GM21723 (cell line): Measurements from ENCODE around the gene MRPL36.
"Not testable (repeated sequence)": the region's sequence is repeated elsewhere in the genome, so short reads cannot be mapped to it uniquely, and the experiment has no call there.

Source experiments
- ATAC-seq: cut with Tn5 transposase; IDR thresholded peaks from one replicate; pipeline ENCODE4 v1.9.1; 2021; ENCODE audit warnings: mild to moderate bottlenecking, moderate library complexity; ENCODE audit not compliant: unreplicated experiment

The MRPL36 gene

DNA sequence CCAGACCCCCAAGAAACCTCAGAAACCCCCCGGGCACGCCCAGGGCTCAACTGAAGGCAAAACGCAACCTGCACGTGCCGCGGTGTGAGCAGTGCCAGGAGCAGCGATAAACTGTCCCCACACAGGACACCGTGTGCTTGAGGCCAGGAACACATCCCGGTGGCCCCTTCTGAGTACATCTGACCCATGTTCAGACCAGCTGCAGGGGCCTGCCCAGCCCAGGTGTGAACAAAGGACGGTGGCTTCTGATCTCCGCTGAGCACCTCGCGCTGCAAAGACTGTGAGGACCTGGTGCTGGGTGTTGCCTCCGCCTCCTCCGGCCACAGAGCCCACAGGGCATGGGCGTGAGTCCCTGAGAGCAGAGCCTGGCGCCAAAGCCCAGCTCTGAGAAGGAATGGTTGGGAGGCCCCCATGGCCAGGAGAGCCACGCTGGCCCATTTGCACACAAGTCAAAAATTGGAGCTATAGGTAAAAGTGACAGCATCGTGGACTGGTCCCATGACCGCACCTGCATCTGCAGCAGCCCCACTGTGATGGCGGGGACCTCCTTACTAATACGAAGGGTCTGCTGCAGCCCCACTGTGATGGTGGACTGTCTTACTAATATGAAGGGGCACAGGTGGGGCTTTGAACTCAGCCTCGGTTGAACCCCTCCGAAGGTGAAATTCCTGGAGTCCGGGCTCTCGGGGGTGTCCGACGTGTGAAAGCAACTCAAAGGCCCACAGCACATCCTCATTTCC lies 33.0 kb upstream of the MRPL36 start:
- no peak for ATAC-seq

DNA sequence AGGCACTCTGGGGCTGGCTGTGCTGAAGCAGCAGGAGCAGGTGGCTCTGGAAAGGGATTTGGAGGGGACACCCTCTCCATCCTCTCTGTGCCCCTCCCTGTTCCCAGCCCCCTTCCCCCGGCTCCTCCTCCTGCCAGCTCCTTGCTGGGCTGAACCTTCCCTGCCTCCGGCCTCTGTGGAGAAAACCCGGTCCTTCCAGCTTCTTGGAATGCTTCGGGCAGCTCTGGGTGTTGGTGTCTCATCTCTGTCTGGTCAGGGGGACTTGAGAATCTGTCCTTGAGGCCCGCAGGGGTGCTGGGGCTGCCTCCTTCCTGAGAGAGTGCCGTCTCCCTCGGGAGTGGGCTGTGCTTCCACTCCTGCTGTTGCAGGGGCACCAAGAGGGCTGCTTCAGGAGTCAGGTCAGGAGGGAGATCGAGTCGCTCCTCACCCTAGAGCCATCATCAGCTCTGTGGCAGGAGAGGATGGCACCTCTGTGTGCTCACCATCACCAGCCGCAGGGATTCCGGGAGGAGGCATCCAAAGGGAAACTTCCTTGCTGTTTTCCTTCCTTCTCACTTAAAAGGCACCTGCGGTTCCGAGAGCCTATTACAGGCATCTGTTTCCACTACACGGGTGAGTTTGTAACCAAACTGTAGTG lies 32.2 kb upstream of the MRPL36 start:
- ATAC-seq: no peak

DNA sequence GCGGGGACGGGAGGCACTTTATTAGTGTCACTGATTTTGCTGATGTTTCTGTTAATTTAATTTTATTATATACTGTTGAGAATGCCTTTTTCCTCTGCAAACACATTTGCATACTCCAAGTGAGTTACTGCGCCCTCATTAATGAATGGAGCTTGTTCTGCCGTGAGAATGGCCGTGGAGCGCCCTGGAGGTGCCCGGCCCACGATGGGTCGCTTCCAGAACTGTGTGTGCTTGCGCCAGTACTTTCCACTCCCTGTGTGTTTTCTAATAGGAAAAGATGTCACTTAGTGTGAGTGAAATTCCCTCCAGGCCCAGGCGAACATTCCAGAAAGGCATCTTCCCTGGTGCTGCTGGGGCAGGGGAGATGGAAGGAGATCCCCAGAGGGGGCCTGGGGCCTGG lies 31.6 kb upstream of the MRPL36 start:
- ATAC-seq: no peak

DNA sequence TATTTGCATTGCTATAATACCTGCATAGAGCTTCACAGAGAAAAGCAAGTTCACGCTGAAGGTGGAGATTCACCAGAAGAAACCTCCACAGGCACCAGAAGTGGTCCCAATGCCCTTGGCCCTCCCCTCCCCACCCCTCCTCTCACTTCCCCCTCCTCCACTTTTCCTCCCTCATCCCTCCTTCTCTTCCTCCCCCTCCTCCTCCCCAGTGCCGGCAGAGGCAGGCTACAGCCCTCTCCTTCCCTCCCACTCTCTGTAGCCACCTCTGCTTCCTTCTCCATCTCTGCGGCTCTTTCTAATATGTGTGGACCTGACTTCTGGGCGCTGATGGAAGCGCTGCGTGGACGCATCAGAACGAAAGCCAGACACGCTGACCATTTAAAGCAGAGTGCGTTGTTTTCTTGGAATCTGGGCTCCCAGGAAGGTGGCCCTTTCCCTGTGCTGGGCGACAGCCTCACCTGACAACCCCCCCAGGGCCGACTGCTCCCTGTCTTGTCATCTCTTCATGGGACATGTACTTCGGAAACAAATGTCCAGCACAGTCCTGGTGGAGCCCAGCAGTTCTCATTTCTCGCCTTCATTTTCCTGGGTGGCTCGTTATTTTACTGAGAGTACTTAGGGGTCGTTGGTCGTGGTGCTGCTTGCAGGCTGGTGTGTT lies 31.1 kb upstream of the MRPL36 start:
- ATAC-seq: no peak

DNA sequence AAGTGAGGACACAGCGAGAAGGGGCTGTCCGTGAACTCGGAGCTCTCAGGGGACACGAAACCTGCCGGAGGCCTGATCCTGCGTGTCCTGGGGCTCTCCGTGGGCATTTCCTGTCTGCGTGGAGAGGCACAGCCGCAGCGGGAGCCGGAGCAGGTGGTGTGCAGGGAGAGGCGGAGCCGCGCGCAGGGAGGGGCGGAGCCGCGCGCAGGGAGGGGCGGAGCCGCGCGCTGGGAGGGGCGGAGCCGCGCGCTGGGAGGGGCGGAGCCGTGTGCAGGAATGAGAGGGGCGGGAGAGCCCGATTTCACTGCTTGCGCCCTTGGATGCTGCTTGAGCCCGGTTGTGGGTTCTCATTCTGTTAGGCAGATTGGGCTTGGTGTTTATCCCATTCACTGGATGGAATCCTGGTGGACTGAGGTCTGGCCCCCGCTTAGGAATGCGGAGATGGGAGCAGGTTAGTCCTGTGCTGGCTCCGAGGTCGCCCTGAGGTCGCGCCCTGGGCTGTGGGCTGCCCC lies 28.3 kb upstream of the MRPL36 start:
- peak; percentile 78 for ATAC-seq

DNA sequence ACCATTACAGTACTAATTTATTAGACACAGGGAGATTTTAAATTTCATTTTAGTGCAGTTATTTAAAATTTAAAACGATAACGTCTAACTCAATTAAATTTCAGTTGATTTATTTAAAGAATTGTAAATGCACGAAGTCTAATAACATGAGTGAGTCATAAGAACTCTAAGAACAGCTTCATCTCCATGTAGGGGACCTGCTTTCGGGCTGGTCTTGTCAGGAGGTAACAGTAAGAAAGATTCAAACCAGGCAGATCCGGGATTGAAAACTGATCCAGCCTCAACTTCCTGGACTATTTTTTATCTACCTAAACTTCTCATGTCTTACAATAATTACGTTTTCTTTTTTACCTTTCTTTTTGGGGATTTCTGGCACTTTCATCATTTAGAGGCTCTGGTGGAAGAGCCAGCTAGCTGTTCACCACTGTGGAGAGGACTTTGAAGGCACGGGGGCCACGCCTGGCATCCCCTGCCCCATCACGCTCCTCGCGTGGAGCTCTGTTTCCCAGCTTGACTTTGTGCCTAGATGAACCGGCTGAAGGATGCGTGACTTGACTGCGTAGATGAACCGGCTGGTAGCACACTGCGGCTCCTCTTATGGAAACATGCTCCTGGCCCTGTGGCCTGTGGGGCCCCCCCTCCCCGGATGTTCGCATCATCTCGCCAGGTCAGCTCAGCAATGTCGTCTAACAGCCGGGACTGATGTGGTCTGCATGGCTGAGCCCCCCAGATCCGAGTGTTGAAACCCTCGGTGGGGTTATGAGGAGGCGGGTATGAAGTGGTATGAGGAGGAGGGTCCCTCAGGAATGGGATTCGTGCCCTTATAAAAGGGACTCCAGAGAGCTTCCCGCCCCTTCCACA lies 27.6 kb upstream of the MRPL36 start:
- no peak for ATAC-seq

DNA sequence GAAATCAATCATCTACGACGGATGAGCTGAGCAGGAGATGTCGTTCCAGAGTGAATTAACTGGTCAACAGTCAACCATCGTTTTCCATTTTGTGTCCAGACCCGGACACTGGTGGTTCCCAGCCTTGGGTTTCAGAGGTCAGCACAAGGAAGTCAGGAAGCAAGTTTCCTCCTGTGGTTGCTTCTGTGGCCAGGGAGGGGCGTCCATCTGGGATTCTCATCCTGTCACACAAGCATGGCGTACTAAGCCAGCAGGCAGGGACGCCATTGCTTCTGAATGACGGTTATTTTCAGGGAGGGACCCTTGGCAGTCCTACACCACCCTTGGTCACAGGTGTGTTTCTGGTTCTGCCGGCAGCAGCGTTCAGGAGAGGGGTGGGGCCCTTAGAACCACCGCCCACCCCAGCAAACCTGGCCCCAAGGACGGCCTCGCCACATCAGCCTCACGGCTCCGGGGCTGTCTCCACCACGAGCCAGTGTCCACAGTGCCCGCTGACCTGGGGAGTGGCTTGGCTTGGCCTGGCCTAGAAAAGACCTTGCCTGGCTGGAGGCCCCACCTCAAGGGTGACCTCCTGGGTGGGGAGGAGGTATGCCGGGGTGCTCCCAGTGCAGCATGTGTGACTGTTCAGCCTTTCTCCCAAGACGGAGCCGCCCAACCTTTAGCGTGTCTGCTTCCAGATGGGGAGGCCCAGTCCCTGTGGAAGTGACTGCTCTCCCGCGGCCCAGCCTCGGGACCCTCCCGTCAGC lies 26.8 kb upstream of the MRPL36 start:
- no peak for ATAC-seq

DNA sequence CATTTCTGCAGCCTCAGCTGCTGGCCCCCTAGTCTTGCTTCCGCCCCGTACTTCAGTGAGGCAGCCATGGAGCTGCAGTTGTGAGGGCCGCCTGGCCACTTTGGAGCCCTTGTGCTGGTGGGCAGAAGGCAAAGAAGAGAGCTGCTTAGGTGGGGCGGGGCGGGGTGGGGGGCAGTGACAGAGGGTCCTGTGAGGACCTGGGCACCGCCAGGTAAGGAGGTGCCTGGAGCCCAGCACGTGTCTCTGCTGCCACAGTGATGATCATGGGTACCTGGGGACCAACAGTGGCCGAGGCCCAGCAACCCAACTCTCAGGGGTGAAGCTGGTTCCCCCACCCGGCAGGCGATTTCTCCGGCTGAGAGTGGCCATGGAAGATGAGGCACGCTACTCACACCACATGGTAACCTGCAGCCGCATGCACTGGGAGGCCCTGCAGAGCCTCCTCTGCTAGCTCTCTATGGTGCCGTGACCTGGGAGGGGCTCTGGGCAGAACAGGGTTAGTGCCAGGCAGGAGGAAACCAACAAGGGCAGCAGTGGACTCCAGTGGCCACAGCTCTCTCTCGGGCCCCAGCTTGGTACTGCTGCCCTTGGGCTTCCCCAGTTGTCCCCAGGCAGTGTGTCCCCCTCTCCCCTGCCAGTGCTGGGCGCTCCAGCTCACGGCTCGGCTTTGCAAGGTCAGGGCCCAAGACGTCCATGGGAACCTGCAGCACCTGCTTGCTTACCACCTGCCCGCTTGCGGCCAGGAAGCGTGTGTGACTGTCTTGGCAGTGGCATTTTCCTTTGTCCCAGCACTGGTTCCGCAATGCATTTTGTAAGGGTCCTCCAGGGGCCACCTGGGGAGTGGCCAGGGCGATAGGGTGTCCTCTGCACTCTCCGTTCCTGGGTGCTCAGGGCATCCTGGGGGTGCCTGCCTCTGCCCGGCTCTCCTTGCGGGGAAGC lies 25.5 kb upstream of the MRPL36 start:
- no peak for ATAC-seq

DNA sequence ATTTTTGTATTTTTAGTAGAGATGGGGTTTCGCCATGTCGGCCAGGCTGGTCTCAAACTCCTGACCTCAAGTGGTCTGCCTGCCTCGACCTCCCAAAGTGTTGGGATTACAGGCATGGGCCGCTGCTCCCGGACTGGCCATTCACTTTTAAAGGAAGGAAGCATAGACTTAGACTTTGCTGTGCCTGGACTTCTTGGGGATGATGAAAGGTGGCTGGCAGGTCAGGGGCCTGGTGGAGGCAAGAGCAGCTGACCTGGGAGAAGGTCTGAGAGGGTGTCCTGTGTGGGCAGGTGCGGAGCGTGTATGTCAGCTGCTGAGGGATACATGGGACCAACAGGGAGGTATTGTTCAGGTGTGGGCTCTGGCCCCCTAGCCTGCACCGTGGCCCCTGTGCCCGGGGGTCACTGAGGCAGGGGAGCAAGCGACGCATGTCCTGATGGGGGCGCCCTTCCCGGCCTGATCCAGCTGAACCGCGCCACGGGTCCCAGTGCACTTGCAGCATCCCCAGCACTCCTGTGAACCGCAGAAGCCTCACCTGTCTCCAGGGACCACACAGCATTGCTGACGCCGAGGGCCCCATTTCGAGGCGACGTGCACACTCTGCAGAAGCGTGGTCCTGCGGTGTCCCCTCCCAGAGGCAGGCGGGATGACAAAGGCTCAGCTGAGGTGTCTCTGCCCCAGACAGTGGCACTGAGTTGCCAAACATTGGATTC lies 24.6 kb upstream of the MRPL36 start:
- no peak for ATAC-seq

DNA sequence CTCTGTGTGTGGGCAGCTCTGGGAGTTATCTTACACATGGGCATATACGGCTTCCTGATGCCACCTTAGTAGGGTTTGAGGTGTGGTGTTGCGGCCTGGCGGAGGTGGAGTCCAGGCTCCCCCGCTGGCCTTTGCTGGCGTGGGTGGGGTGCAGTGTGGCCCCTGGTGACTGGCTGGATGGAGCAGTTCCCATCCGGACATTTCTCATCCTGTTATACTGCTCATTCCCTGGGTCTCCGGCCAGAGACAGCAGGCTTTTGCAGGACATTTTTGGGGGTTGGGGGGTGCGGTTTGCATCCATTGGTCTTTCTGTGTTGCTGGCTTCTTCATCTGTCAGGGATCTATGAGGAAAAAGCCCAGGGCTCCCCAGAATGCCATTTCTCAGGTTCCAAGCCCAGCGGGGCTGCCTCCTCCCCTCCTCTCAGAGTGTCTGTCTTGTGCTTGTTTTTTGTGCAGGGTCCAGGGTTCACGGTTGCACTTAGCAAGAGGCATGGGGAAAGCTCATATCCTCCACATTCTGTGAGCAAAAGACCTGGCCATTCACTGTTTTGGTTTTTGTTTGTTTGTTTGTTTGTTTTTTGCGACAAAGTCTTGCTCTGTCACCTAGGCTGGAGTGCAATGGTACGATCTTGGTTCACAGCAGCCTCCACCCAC lies 23.9 kb upstream of the MRPL36 start:
- no peak for ATAC-seq

DNA sequence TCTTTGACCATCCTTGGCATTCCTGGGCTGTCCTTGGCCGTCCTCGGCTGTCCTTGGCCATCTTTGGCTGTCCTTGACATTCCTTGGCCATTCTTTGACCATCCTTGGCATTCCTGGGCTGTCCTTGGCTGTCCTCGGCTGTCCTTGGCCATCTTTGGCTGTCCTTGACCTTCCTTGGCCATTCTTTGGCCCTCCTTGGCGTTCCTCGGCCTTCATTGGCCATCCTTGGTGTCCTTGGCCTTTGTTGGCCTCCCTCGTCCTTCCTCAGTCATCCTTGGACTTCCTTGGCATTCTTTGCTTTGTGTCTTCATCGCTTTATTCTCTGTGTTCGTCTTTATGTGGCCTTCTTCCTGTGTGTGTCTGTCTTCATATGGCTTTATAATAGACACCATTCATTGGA lies 22.2 kb upstream of the MRPL36 start:
- ATAC-seq: no peak

DNA sequence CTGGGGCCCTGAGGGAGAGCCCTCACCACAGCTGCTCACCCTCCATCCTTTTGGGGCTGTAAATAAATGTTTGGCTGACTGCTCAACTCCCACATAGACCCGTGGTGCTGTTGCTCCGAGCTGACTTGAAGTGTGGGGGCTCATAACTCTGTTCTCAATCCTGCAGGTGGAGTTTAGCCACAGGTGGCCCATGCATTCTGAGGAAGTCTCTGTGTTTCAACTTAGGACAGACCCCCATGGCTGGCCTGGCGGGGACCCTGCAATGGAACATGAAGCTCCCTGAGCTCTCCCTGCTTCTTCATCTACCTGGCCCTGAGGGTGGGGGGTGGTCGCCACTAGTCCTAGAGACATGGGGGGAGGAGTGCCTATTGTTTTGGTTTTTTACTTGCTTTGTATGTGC lies 21.3 kb upstream of the MRPL36 start:
- ATAC-seq: no peak

DNA sequence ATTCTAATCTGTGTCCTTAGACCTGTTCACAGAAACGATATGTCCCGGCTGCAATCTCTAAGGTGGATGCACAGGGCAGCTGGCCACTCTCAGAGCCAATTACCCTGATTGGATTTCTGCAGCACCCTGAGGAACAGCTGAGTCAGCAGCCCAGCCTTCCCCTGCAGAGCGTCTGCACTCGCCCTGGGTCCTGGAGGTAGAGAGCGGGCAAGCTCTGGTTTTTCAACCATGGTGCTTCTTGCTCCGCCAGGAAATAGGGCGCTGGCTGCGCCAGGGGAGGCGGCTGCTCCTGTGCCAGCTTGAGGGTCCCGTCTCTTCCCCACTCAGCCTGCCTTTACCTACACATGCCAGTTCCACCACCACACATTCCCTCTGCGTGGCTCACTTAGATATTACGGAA lies 20.7 kb upstream of the MRPL36 start:
- ATAC-seq: no peak

DNA sequence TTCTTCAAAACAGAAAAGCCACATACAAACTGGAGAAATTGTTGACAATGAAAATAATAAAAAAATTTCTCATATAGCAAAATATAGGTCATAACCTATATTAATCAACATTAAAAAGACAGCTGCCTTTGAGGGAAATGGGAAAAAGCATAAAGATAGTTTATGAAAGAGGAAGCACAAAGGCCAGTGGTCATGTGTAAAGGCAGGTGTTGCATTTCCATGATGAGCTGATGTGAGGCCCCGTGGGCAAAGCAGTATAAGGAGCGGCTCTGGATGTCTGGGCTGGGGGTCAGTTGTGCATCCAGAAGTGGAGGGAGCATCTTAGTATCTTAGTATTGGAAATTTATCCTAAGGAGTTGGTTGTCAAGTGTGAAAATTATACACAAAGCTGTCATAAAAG lies 19.8 kb upstream of the MRPL36 start:
- no peak for ATAC-seq

DNA sequence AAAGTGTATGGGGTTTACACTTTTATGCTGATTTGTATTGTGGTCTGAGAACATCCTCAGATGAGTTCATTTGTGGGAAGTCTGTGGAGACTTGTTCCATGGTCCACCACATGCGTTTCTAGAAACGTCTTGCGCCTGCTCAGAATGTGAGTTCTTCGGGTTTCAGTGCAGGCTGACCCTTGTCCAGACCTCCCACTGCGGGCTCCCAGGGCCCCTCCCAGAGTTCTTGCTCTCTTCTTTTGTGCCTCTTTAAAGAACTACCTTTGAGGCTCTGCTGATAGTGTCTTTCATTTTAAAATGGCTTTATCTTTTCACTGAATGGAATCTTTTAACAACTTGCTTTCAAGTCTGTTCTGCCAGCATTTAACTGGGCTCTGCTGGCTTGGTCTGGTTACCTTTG lies 19.1 kb upstream of the MRPL36 start:
- no peak for ATAC-seq

DNA sequence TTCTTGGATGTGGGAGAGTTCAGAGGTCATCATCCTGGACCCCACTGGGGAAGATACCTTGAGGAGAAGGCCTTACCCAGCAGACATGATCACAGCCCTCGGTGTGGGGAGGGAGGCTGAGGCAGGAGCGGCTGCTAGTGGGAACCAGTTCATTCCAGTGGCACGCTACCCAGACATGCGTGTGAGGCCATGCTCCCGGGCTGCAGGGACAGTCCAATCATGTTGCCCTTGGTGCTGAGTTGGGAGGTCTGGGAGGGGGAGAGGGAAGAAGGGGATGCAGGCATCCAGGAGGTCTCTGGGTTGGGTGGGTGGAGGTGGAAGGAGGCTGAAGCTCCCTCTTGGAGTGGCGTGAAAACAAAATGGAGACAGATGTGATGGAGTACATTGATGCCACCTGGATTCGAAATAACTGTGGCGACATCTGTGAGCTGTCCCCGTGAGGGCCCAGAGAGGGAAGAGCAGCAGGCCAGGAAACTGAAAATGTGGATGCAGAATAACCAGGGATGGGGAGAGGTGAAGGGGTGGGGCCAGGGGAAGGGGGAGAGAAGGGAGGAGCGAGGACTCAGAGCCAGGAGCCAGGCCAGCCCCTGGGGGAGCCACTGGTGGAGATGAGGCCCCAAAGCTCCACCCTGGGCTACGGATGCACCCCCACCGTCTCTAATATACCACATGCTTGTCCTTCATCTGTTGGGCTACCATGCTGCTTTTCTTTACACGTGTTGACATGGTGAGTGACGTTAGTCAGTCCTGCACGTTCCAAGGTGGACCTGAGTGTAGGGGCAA lies 17.8 kb upstream of the MRPL36 start:
- ATAC-seq: no peak

DNA sequence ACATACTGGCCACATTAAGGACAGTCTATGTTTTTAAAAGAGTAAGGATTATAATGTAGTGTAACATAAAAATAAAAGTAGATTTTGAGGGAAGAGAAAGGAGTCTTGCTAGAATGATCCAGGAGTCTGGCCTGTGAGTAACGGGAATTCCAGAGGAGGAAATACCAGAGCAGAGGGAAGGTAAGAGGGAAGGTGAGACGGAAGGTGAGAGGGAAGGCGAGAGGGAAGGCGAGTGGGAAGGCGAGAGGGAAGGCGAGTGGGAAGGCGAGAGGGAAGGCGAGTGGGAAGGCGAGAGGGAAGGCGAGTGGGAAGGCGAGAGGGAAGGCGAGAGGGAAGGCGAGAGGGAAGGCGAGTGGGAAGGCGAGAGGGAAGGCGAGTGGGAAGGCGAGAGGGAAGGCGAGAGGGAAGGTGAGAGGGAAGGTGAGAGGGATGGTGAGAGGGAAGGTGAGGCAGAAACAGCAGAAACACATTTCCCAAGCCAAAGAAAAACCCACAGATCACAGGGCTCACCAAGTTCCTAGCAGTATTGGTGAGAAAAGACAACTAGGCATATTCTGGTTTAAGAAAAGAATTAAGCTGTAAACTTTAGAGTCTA lies 17.0 kb upstream of the MRPL36 start:
- not testable (repeated sequence) for ATAC-seq
